Chondrocyte (in vitro differentiated cells): ENCODE data around the gene ARVCF. TPM values are rescaled to one million over a fixed set of nuclear protein-coding genes. Genes with fewer than 3 reads are reported as not detected.

Source experiments
- DNase-seq: peaks from one replicate; pipeline ENCODE4 v3.0.0; 2021; ENCODE audit warnings: mixed read lengths, low spot score
- H3K27ac Mint-ChIP-seq: one replicate; pipeline ENCODE4 v1.8.0; 2021; ENCODE audit warnings: mild to moderate bottlenecking, moderate library complexity, mixed read lengths; ENCODE audit not compliant: unreplicated experiment
- H3K27me3 Mint-ChIP-seq: 2 replicates; pipeline ENCODE4 v1.8.0; 2021; ENCODE audit warnings: low read depth, mixed read lengths
- H3K36me3 Mint-ChIP-seq: 2 replicates; pipeline ENCODE4 v1.8.0; 2021; ENCODE audit warnings: low read depth, mixed read lengths
- H3K4me1 Mint-ChIP-seq: 2 replicates; pipeline ENCODE4 v1.8.0; 2021; ENCODE audit warnings: low read depth, mild to moderate bottlenecking, mixed read lengths
- H3K4me3 Mint-ChIP-seq: one replicate; pipeline ENCODE4 v1.8.0; 2021; ENCODE audit warnings: mild to moderate bottlenecking, moderate library complexity, mixed read lengths; ENCODE audit not compliant: unreplicated experiment
- H3K9me3 Mint-ChIP-seq: 2 replicates; pipeline ENCODE4 v1.8.0; 2021; ENCODE audit warnings: low read depth, mixed read lengths
- long read RNA-seq: library from polyadenylated mRNA; stranded (forward); transcript quantifications from one replicate; pipeline ENCODE4 v2.0.0, GENCODE V29; 2021
- total RNA-seq: library from RNA; stranded (reverse); gene quantifications from 3 replicates; pipeline ENCODE4 v1.2.1, GENCODE V29; 2021
- TF ChIP-seq, protein P1 (sequence below): fragments of 200-600 bp; sonication (generic); IDR thresholded peaks from 2 replicates; pipeline ENCODE4 v1.5.0; 2021; ENCODE audit warnings: antibody characterized with exemption, mild to moderate bottlenecking, moderate library complexity

Gene ARVCF, protein sequence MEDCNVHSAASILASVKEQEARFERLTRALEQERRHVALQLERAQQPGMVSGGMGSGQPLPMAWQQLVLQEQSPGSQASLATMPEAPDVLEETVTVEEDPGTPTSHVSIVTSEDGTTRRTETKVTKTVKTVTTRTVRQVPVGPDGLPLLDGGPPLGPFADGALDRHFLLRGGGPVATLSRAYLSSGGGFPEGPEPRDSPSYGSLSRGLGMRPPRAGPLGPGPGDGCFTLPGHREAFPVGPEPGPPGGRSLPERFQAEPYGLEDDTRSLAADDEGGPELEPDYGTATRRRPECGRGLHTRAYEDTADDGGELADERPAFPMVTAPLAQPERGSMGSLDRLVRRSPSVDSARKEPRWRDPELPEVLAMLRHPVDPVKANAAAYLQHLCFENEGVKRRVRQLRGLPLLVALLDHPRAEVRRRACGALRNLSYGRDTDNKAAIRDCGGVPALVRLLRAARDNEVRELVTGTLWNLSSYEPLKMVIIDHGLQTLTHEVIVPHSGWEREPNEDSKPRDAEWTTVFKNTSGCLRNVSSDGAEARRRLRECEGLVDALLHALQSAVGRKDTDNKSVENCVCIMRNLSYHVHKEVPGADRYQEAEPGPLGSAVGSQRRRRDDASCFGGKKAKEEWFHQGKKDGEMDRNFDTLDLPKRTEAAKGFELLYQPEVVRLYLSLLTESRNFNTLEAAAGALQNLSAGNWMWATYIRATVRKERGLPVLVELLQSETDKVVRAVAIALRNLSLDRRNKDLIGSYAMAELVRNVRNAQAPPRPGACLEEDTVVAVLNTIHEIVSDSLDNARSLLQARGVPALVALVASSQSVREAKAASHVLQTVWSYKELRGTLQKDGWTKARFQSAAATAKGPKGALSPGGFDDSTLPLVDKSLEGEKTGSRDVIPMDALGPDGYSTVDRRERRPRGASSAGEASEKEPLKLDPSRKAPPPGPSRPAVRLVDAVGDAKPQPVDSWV
- 15.2 to 24.2 TPM (median 21.5 TPM) in 3 replicates for total RNA-seq
- long read RNA-seq, partial matches to known transcripts: 1 of 40 reads
- long read RNA-seq, other reads (novel, unspliced or antisense): 39 of 40 reads

DNA sequence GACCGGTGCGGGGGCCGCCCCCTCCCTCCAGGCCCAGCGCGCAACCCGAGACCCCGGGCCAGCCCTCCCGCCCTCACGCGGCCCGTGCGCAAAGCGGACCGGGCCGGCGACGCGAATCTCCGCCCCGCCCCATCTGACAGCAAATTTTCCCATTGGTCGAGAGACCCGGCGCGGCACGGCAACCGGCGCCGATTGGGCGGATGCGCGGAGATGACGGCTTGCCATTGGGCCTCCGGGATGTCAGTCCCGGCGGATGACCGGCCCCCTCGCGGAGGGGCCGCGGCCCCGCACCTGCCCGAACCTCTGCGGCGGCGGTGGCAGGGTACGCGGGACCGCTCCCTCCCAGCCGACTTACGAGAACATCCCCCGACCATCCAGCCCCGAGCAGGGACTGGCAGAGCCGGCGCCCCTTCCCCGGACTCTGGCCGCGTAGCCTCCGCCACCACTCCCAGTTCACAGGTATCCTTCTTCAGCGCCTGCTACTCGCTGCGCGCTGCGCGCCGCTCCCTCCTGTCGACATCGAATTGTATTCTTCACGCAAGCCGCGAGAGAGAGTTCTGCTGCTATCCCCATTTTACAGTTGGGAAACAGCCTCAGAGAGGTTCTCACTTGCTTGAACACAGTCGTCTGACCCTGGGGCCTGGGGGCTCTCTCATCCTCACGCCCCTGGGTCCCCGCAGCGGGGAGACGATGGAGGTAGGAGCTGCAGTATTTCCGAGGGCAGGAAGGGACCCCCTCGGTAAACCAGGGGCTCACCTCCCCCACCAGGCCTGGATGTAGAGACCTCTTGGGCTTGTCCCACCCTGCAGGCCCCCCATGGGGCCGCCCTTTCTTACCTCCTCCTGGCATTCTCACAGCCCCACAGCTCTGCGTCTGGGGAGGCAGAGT lies at the start of gene ARVCF:
ARVCF (minus strand) TSS at position 90 of the 888 bp plus-strand sequence. CDS start 26,029 bp downstream, outside the sequence.
- TF ChIP-seq, protein P1, sequence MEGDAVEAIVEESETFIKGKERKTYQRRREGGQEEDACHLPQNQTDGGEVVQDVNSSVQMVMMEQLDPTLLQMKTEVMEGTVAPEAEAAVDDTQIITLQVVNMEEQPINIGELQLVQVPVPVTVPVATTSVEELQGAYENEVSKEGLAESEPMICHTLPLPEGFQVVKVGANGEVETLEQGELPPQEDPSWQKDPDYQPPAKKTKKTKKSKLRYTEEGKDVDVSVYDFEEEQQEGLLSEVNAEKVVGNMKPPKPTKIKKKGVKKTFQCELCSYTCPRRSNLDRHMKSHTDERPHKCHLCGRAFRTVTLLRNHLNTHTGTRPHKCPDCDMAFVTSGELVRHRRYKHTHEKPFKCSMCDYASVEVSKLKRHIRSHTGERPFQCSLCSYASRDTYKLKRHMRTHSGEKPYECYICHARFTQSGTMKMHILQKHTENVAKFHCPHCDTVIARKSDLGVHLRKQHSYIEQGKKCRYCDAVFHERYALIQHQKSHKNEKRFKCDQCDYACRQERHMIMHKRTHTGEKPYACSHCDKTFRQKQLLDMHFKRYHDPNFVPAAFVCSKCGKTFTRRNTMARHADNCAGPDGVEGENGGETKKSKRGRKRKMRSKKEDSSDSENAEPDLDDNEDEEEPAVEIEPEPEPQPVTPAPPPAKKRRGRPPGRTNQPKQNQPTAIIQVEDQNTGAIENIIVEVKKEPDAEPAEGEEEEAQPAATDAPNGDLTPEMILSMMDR: peak; percentile 34
- H3K36me3 Mint-ChIP-seq: no peaks in the 10 kb centered on the region
- peaks cover 9% of the 10 kb centered on the region for H3K4me1 Mint-ChIP-seq
- no peak for DNase-seq
- H3K27ac Mint-ChIP-seq: no peak within 1 kb of the TSS
- peak within 1 kb of the TSS; percentile 67 for H3K4me3 Mint-ChIP-seq
- H3K27me3 Mint-ChIP-seq: peaks cover 3% of the 10 kb centered on the region
- no peaks in the 10 kb centered on the region for H3K9me3 Mint-ChIP-seq

DNA sequence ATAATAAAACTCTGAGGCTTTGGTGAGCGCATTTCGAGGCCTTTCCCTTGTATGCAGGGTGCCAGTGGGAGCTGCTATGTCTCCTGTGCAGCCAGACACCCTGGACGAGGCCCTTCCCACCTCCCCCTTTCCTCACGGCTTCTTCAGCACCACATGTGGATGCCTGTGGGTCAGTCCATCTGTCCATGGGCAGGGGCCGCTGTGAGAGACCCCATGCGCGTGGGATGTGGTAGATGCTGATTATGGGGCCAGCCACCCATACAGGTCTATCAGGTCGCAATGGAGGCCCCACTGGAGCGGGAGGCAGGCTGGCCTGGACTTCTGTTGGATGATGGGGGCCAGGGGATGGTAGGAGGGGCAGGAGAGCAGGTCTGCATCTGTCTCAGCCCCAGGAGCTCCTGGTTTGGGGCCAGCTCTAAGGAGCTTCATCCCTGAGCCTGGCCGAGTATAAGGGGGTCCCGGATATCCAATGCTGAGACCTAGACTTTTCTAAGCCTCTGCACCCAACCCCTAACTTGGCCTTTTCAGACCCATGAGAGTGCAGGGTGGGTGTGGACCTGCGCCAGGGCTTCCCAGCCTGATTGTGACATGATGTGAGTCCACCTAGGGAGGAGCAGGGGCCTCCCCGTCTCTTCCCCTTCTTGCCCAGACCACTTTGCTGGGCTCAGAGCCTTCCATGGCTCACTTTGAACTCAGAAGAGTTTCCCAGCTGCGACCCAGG lies 49.4 kb upstream of the ARVCF start:
- no peak for DNase-seq
- H3K4me1 Mint-ChIP-seq: no peaks in the 10 kb centered on the region
- no peak overlapping the region for H3K27ac Mint-ChIP-seq
- peaks cover 11% of the 10 kb centered on the region for H3K36me3 Mint-ChIP-seq
- H3K4me3 Mint-ChIP-seq: no peak overlapping the region
- TF ChIP-seq, protein P1: no peak
- H3K9me3 Mint-ChIP-seq: no peaks in the 10 kb centered on the region
- no peaks in the 10 kb centered on the region for H3K27me3 Mint-ChIP-seq

DNA sequence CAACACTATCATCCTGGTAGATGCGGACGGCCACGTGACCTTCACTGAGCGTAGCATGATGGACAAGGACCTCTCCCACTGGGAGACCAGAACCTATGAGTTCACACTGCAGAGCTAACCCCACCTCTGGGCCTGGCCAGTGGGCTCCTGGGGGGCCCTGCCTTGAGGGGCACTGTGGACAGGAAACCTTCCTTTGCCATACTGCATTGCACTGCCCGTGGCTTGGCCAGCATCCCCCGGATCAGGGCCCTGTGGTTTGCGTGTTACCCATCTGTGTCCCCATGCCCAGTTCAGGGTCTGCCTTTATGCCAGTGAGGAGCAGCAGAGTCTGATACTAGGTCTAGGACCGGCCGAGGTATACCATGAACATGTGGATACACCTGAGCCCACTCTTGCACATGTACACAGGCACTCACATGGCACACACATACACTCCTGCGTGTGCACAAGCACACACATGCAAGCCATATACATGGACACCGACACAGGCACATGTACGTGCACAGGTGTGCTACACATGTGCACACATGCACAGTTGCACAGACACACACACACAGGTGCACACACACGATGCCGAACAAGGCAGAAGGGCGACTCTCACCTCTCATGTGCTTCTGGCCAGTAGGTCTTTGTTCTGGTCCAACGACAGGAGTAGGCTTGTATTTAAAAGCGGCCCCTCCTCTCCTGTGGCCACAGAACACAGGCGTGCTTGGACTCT lies 48.1 kb upstream of the ARVCF start:
- H3K4me1 Mint-ChIP-seq: no peaks in the 10 kb centered on the region
- H3K4me3 Mint-ChIP-seq: no peak overlapping the region
- H3K27ac Mint-ChIP-seq: no peak overlapping the region
- no peaks in the 10 kb centered on the region for H3K9me3 Mint-ChIP-seq
- peaks cover 12% of the 10 kb centered on the region for H3K36me3 Mint-ChIP-seq
- no peaks in the 10 kb centered on the region for H3K27me3 Mint-ChIP-seq
- TF ChIP-seq, protein P1: no peak
- no peak for DNase-seq

DNA sequence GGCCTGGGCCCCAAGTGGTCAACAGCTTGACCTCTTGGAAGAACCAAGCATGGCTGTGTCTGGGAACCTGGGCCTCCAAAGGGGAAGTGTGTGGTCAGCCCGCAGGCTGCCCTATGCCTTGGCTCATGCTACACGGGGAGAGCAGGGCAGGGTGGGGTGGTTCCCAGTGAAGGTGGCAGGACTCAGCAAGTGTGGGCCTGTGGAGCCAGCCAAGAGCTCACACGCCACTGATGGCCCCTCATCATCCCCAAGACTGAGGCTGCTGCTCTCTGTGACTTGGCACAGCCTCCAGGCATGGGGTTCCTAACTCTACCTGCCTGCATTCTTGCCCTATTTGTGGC lies 47.5 kb upstream of the ARVCF start:
- H3K9me3 Mint-ChIP-seq: no peaks in the 10 kb centered on the region
- no peak for DNase-seq
- H3K4me1 Mint-ChIP-seq: no peaks in the 10 kb centered on the region
- H3K27me3 Mint-ChIP-seq: no peaks in the 10 kb centered on the region
- H3K4me3 Mint-ChIP-seq: no peak overlapping the region
- no peak overlapping the region for H3K27ac Mint-ChIP-seq
- peaks cover 14% of the 10 kb centered on the region for H3K36me3 Mint-ChIP-seq
- TF ChIP-seq, protein P1: no peak
